Measurements from ENCODE around the gene KCNF1.

The KCNF1 gene

GRCh38 chr2:10916953-10917352 is 5.2 kb downstream of the KCNF1 start:
- H3K9me3 ChIP-seq (ENCODE audit: control insufficient read depth, insufficient read depth, low read length), result no peaks in the 10 kb centered on the region
- H3K9ac ChIP-seq (ENCODE audit: low read depth, low read length), result no peak overlapping the region
- H3K36me3 ChIP-seq (ENCODE audit: insufficient read depth, low read length), result no peaks in the 10 kb centered on the region
- H3K4me1 ChIP-seq (ENCODE audit: insufficient read depth, low read length), result peaks cover 24% of the 10 kb centered on the region

GRCh38 chr2:10917927-10918326 is 6.2 kb downstream of the KCNF1 start:
- no peaks in the 10 kb centered on the region for H3K9me3 ChIP-seq (ENCODE audit: control insufficient read depth, insufficient read depth, low read length)
- H3K9ac ChIP-seq (ENCODE audit: low read depth, low read length), result no peak overlapping the region
- H3K36me3 ChIP-seq (ENCODE audit: insufficient read depth, low read length), result no peaks in the 10 kb centered on the region
- peaks cover 24% of the 10 kb centered on the region for H3K4me1 ChIP-seq (ENCODE audit: insufficient read depth, low read length)

GRCh38 chr2:10918661-10919409 is 7.1 kb downstream of the KCNF1 start:
- Histone ChIP-seq H3K9me3 (ENCODE audit: control insufficient read depth, insufficient read depth, low read length) (no peaks in the 10 kb centered on the region), H3K36me3 (ENCODE audit: insufficient read depth, low read length) (no peaks in the 10 kb centered on the region), H3K4me1 (ENCODE audit: insufficient read depth, low read length) (peaks cover 24% of the 10 kb centered on the region), H3K9ac (ENCODE audit: low read depth, low read length) (no peak overlapping the region)

- Histone ChIP-seq H3K9me3 (ENCODE audit: control insufficient read depth, insufficient read depth, low read length) (no peaks in the 10 kb centered on the region), H3K9ac (ENCODE audit: low read depth, low read length) (no peak overlapping the region), H3K36me3 (ENCODE audit: insufficient read depth, low read length) (no peaks in the 10 kb centered on the region), H3K4me1 (ENCODE audit: insufficient read depth, low read length) (peaks cover 24% of the 10 kb centered on the region)
Observed at GRCh38 chr2:10919410-10919770, 7.7 kb downstream of the KCNF1 start.

- peaks cover 24% of the 10 kb centered on the region for H3K4me1 ChIP-seq (ENCODE audit: insufficient read depth, low read length)
Observed at GRCh38 chr2:10919771-10920621, 8.3 kb downstream of the KCNF1 start.

GRCh38 chr2:10920764-10921388 is 9.1 kb downstream of the KCNF1 start:
- H3K36me3 ChIP-seq (ENCODE audit: insufficient read depth, low read length), result no peaks in the 10 kb centered on the region
- H3K9ac ChIP-seq (ENCODE audit: low read depth, low read length), result no peak overlapping the region
- no peaks in the 10 kb centered on the region for H3K9me3 ChIP-seq (ENCODE audit: control insufficient read depth, insufficient read depth, low read length)
- peaks cover 19% of the 10 kb centered on the region for H3K4me1 ChIP-seq (ENCODE audit: insufficient read depth, low read length)

More at GRCh38 chr2:10919771-10920621, 8.3 kb downstream of the KCNF1 start:
- Histone ChIP-seq H3K36me3 (ENCODE audit: insufficient read depth, low read length) (no peaks in the 10 kb centered on the region), H3K9me3 (ENCODE audit: control insufficient read depth, insufficient read depth, low read length) (no peaks in the 10 kb centered on the region), H3K9ac (ENCODE audit: low read depth, low read length) (no peak overlapping the region)

- H3K9ac ChIP-seq (ENCODE audit: low read depth, low read length), result no peak overlapping the region
- H3K36me3 ChIP-seq (ENCODE audit: insufficient read depth, low read length), result no peaks in the 10 kb centered on the region
- no peaks in the 10 kb centered on the region for H3K9me3 ChIP-seq (ENCODE audit: control insufficient read depth, insufficient read depth, low read length)
- peaks cover 14% of the 10 kb centered on the region; the same call in 1 of the 2 replicates for H3K4me1 ChIP-seq (ENCODE audit: insufficient read depth, low read length)
Observed at GRCh38 chr2:10921525-10921924, 9.8 kb downstream of the KCNF1 start.

GRCh38 chr2:10922307-10923007 is 10.7 kb downstream of the KCNF1 start:
- no peaks in the 10 kb centered on the region for H3K36me3 ChIP-seq (ENCODE audit: insufficient read depth, low read length)
- H3K4me1 ChIP-seq (ENCODE audit: insufficient read depth, low read length), result peaks cover 14% of the 10 kb centered on the region; the same call in 1 of the 2 replicates
- no peak overlapping the region for H3K9ac ChIP-seq (ENCODE audit: low read depth, low read length)
- H3K9me3 ChIP-seq (ENCODE audit: control insufficient read depth, insufficient read depth, low read length), result no peaks in the 10 kb centered on the region

- H3K9ac ChIP-seq (ENCODE audit: low read depth, low read length), result no peak overlapping the region
- no peaks in the 10 kb centered on the region for H3K36me3 ChIP-seq (ENCODE audit: insufficient read depth, low read length)
- peaks cover 14% of the 10 kb centered on the region; the same call in 1 of the 2 replicates for H3K4me1 ChIP-seq (ENCODE audit: insufficient read depth, low read length)
- H3K9me3 ChIP-seq (ENCODE audit: control insufficient read depth, insufficient read depth, low read length), result no peaks in the 10 kb centered on the region
Observed at GRCh38 chr2:10923008-10923375, 11.3 kb downstream of the KCNF1 start.

- Histone ChIP-seq H3K36me3 (ENCODE audit: insufficient read depth, low read length) (no peaks in the 10 kb centered on the region), H3K9ac (ENCODE audit: low read depth, low read length) (no peak overlapping the region), H3K4me1 (ENCODE audit: insufficient read depth, low read length) (peaks cover 14% of the 10 kb centered on the region; the same call in 1 of the 2 replicates), H3K9me3 (ENCODE audit: control insufficient read depth, insufficient read depth, low read length) (no peaks in the 10 kb centered on the region)
Observed at GRCh38 chr2:10923965-10924364, 12.2 kb downstream of the KCNF1 start.

- no peaks in the 10 kb centered on the region for H3K36me3 ChIP-seq (ENCODE audit: insufficient read depth, low read length)
- H3K4me1 ChIP-seq (ENCODE audit: insufficient read depth, low read length), result peaks cover 12% of the 10 kb centered on the region
- H3K9me3 ChIP-seq (ENCODE audit: control insufficient read depth, insufficient read depth, low read length), result no peaks in the 10 kb centered on the region
- H3K9ac ChIP-seq (ENCODE audit: low read depth, low read length), result no peak overlapping the region
Observed at GRCh38 chr2:10924441-10924840, 12.7 kb downstream of the KCNF1 start.

- H3K36me3 ChIP-seq (ENCODE audit: insufficient read depth, low read length), result no peaks in the 10 kb centered on the region
- H3K4me1 ChIP-seq (ENCODE audit: insufficient read depth, low read length), result peaks cover 12% of the 10 kb centered on the region
- H3K9ac ChIP-seq (ENCODE audit: low read depth, low read length), result no peak overlapping the region
- H3K9me3 ChIP-seq (ENCODE audit: control insufficient read depth, insufficient read depth, low read length), result no peaks in the 10 kb centered on the region
Observed at GRCh38 chr2:10924859-10925258, 13.1 kb downstream of the KCNF1 start.

- Histone ChIP-seq H3K36me3 (ENCODE audit: insufficient read depth, low read length) (no peaks in the 10 kb centered on the region), H3K9ac (ENCODE audit: low read depth, low read length) (no peak overlapping the region), H3K4me1 (ENCODE audit: insufficient read depth, low read length) (peaks cover 12% of the 10 kb centered on the region; the same call in 1 of the 2 replicates), H3K9me3 (ENCODE audit: control insufficient read depth, insufficient read depth, low read length) (no peaks in the 10 kb centered on the region)
Observed at GRCh38 chr2:10926191-10926820, 14.6 kb downstream of the KCNF1 start.
